Measurements from ENCODE around the gene TMEM209. TPM values are rescaled to one million over a fixed set of nuclear protein-coding genes. Genes with fewer than 3 reads are reported as not detected.
A peak's percentile ranks its signal among the peaks of the same experiment; 100 is the strongest.

TMEM209 gene
- total RNA-seq, 1 experiment from 2014 or later, result 30.8 TPM

DNA sequence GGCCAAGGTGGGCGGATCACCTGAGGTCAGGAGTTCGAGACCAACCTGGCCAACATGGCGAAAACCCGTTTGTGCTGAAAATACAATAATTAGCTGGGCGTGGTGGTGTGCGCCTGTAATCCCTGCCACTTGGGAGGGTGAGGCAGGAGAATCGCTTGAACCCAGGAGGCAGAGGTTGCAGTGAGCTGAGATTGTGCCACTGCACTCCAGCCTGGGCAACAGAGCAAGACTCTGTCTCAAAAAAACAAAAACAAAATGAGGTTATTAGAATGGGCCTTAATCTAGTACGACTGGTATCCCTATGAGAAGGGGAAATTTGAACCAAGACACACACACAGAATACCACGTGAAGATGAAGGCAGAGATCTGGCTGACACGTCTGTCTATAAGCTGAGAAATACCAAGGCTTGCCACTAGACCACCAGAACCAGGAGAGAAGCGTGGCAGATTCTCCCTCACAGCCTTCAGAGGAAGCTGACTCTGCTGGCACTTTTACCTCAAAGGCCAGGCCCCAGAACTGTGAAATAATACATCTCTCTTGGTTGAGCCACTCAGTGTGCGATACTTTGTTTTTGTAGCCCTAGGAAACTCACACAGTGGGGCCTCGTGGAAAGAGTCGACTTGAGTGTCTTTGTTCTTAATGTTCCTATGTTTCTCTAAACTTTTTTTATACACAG, 59.6 kb downstream of the TMEM209 start:
- H3K27me3 ChIP-seq (ENCODE audit: insufficient read depth, low read depth), result no peaks in the 10 kb centered on the region
- H2AFZ ChIP-seq, result no peak overlapping the region
- no peak overlapping the region for H3K4me2 ChIP-seq
- no peaks in the 10 kb centered on the region for H3K36me3 ChIP-seq (ENCODE audit: low read depth)
- H3K27ac ChIP-seq, result no peak overlapping the region
- no TSS peak for BruUV-seq (replicated peaks)
- no peaks in the 10 kb centered on the region; the same call in 1 of the 2 replicates for H4K20me1 ChIP-seq (ENCODE audit: insufficient read depth)
- POLR2A ChIA-PET (ENCODE audit: unreplicated experiment), result interaction anchor here (0.6 kb wide), 1 partner anchor 29 kb away, joined by 4 read pairs; no protein-coding TSS in a partner anchor
- H3K9me2 ChIP-seq (ENCODE audit: insufficient read depth), result no peaks in the 10 kb centered on the region
- no peaks in the 10 kb centered on the region for H3K79me2 ChIP-seq (ENCODE audit: low read depth)
- H3K4me3 ChIP-seq, result no peak overlapping the region
- no peak for DNase-seq
- TF ChIP-seq, protein P1, sequence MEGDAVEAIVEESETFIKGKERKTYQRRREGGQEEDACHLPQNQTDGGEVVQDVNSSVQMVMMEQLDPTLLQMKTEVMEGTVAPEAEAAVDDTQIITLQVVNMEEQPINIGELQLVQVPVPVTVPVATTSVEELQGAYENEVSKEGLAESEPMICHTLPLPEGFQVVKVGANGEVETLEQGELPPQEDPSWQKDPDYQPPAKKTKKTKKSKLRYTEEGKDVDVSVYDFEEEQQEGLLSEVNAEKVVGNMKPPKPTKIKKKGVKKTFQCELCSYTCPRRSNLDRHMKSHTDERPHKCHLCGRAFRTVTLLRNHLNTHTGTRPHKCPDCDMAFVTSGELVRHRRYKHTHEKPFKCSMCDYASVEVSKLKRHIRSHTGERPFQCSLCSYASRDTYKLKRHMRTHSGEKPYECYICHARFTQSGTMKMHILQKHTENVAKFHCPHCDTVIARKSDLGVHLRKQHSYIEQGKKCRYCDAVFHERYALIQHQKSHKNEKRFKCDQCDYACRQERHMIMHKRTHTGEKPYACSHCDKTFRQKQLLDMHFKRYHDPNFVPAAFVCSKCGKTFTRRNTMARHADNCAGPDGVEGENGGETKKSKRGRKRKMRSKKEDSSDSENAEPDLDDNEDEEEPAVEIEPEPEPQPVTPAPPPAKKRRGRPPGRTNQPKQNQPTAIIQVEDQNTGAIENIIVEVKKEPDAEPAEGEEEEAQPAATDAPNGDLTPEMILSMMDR (conservative IDR thresholded peaks at IDR 0.05), result no peak
- no peak for TF ChIP-seq EZH2 (IDR thresholded peaks at IDR 0.05; ENCODE audit: low read depth)
- H3K9me3 ChIP-seq (ENCODE audit: insufficient read depth, low read depth), result no peaks in the 10 kb centered on the region
- peaks cover 9% of the 10 kb centered on the region; the same call in 1 of the 2 replicates for H3F3A ChIP-seq (ENCODE audit: insufficient read depth, low read depth)
- peaks cover 5% of the 10 kb centered on the region; the same call in 1 of the 2 replicates for H3K4me1 ChIP-seq (replicated peaks; ENCODE audit: insufficient read depth)
- intact Hi-C loops (cut with micrococcal nuclease; ENCODE audit: unreplicated experiment), result no loop called here
- CTCF ChIA-PET, result no interaction called here

DNA sequence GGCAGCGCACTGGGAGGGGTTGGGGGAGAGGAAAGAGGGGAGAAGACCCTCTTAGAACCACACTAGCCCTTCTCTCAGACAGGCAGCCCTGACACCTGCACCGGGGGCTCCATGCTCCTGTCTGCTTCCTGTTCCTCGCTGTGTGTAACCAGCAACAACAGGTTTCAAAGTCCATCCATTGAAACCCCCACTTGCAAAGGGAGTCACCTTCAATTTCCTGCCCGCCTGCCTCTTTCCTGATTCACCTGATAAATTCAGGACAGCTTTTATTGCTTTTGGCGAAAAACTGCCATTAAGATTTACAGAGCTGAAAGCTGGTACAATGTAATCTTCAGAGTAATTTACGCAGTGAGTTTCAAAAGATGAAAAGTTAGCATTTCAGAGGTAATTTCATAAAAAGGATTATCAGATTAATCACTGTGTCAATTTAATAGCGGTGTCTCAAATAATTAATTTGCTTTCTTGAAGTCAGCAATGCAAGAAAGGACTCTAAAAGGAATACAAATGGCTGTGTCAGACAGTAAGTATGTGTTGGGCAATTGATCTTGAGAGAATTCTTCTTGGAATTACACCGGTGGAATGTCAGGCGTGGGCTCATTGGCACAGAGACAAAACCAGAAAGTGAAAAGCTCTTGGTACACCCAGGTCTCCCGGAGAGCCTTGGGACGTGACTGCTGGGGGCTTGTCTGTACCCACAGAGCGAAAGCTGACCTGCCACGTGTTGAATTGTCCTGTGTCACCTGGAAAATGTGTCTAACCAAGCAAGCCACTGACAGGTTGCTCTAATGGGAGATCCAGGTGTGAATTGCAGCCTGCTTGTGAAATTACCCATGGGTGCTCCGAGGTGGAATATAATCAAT, 60.7 kb downstream of the TMEM209 start:
- no peaks in the 10 kb centered on the region for H3K9me2 ChIP-seq (ENCODE audit: insufficient read depth)
- ChIA-PET CTCF (no interaction called here), POLR2A (ENCODE audit: unreplicated experiment) (interaction anchor here (0.6 to 0.7 kb wide), 3 partner anchors 28 to 213 kb away, joined by 4 to 7 read pairs (median 4); no protein-coding TSS in a partner anchor)
- peaks cover 9% of the 10 kb centered on the region; the same call in 1 of the 2 replicates for H3F3A ChIP-seq (ENCODE audit: insufficient read depth, low read depth)
- BruUV-seq (replicated peaks), result no TSS peak
- H3K27me3 ChIP-seq (ENCODE audit: insufficient read depth, low read depth), result no peaks in the 10 kb centered on the region
- H3K4me1 ChIP-seq (replicated peaks; ENCODE audit: insufficient read depth), result peaks cover 5% of the 10 kb centered on the region; the same call in 1 of the 2 replicates
- H3K4me3 ChIP-seq, result no peak overlapping the region
- TF ChIP-seq EZH2 (IDR thresholded peaks at IDR 0.05; ENCODE audit: low read depth), result no peak
- TF ChIP-seq, protein P1 (conservative IDR thresholded peaks at IDR 0.05), result no peak
- H3K36me3 ChIP-seq (ENCODE audit: low read depth), result no peaks in the 10 kb centered on the region
- no peaks in the 10 kb centered on the region for H3K9me3 ChIP-seq (ENCODE audit: insufficient read depth, low read depth)
- intact Hi-C loops (cut with micrococcal nuclease; ENCODE audit: unreplicated experiment), result no loop called here
- peak overlapping the region; percentile 34 for H3K4me2 ChIP-seq
- no peaks in the 10 kb centered on the region; the same call in 1 of the 2 replicates for H4K20me1 ChIP-seq (ENCODE audit: insufficient read depth)
- no peak overlapping the region for H2AFZ ChIP-seq
- no peaks in the 10 kb centered on the region for H3K79me2 ChIP-seq (ENCODE audit: low read depth)
- H3K27ac ChIP-seq, result peak overlapping the region; percentile 30; the same call in 1 of the 2 replicates
- peak; percentile 71 to 81 for DNase-seq

DNA sequence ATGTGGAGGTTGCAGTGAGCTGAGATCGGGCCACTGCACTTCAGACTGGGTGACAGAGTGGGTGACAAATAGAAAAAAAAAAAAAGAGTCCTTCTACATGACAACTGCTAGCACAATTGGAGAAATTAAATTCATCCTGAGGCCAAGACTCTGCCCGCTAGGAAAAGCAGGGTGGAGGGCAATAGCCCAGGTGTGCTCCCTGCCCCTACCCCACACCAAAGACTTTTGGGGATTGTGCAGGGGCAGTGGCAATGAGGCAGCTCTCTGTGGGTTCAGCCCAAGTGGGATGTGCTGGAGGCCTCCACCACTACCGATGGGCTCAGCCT, 61.3 kb downstream of the TMEM209 start:
- ChIA-PET CTCF (no interaction called here), POLR2A (ENCODE audit: unreplicated experiment) (no interaction called here)
- peak overlapping the region; percentile 34; the same call in 1 of the 2 replicates for H3K4me2 ChIP-seq

More for the DNA sequence above, 61.3 kb downstream of the TMEM209 start:
- TF ChIP-seq EZH2 (IDR thresholded peaks at IDR 0.05; ENCODE audit: low read depth), result no peak
- TF ChIP-seq, protein P1 (conservative IDR thresholded peaks at IDR 0.05), result no peak
- no peaks in the 10 kb centered on the region for H3K9me2 ChIP-seq (ENCODE audit: insufficient read depth)
- H3K4me1 ChIP-seq (replicated peaks; ENCODE audit: insufficient read depth), result peaks cover 5% of the 10 kb centered on the region; the same call in 1 of the 2 replicates
- no peak overlapping the region for H2AFZ ChIP-seq
- H3K27ac ChIP-seq, result peak overlapping the region; percentile 30; the same call in 1 of the 2 replicates
- H3K79me2 ChIP-seq (ENCODE audit: low read depth), result no peaks in the 10 kb centered on the region
- BruUV-seq (replicated peaks), result no TSS peak
- H3K4me3 ChIP-seq, result no peak overlapping the region
- no peak for DNase-seq
- no peaks in the 10 kb centered on the region for H3K9me3 ChIP-seq (ENCODE audit: insufficient read depth, low read depth)
- intact Hi-C loops (cut with micrococcal nuclease; ENCODE audit: unreplicated experiment), result no loop called here
- no peaks in the 10 kb centered on the region; the same call in 1 of the 2 replicates for H4K20me1 ChIP-seq (ENCODE audit: insufficient read depth)
- H3K27me3 ChIP-seq (ENCODE audit: insufficient read depth, low read depth), result no peaks in the 10 kb centered on the region
- H3F3A ChIP-seq (ENCODE audit: insufficient read depth, low read depth), result peaks cover 9% of the 10 kb centered on the region; the same call in 1 of the 2 replicates
- no peaks in the 10 kb centered on the region for H3K36me3 ChIP-seq (ENCODE audit: low read depth)
